ENCODE measurements around the gene ACO2. TPM values are rescaled to one million over a fixed set of nuclear protein-coding genes. Genes with fewer than 3 reads are reported as not detected.

The ACO2 gene
- total and polyA plus RNA-seq, 11 donors = 375 to 1,146 (median 739) TPM

DNA sequence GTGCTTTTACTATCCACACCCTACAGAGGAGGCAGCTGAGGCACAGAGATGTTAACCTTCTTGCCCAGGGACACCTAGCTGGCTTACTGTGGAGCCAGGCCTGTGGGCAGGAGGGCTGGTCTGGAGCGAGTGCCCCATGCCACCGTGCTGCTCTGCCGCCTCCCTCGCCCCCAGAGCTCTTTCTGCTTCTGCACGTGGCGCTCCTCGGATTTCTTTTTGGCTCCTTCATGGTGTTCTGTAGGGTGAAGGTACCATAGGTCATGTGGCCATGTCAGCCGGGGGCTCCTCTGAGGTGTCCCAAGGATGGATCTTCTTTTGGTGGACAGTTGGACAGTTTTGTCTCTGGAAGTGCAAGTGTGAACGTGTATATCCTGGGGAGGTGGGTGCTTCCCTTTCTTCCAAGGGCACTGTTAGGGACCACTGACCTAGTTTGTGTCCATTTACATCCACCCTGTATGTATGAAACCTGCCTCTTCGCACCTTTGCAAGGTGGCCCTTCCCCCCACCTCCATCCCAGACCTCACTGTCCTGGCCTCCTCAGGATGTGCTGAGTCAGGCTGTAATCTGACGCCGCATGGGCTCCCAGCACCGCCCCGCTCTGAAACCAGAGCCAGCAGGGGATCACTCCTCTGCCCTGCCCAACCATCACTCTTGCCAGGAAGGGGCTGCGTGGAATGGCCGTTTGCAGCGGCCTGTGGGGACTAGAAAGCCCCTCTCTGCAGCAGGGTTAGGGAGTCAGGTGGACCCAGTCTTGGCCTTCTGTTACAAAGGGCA, 43.7 kb downstream of the ACO2 start:
- 57 to 69% (median 62%) methylated on average over 16 to 17 of the region's 17 CpGs for WGBS, 4 donors
- Histone ChIP-seq H3K36me3 (peaks cover 0 to 95% (median 88%) of the 10 kb centered on the region in 9 donors), H3K4me3 (no peak overlapping the region), H3K4me1 (peaks cover 0 to 74% (median 29%) of the 10 kb centered on the region in 12 donors), H3K27ac (peak overlapping the region in 11 of 12 donors; percentile 14 to 89 (median 73)), H3K9me3 (no peaks in the 10 kb centered on the region), H3K27me3 (no peaks in the 10 kb centered on the region)
- DNase-seq (peak in 2 of 5 donors; percentile 60 to 68), ATAC-seq (peak; percentile 17 to 61 (median 56))
- no peak for TF ChIP-seq CTCF (IDR thresholded peaks at IDR 0.05)
- no peak for TF ChIP-seq POLR2A (IDR thresholded peaks at IDR 0.05)
- intact Hi-C loops (cut with DNase I) = loop anchor here in 1 of 10 donors (5.0 kb wide), 1 partner anchor 40 kb away; no protein-coding TSS in a partner anchor

GRCh38 chr22:41513391-41513790, 44.5 kb downstream of the ACO2 start:
- H3K27ac ChIP-seq = peak overlapping the region in 11 of 12 donors; percentile 14 to 89 (median 73)
- no peak for DNase-seq

GRCh38 chr22:41516462-41516861, 47.5 kb downstream of the ACO2 start:
- WGBS, 4 donors = 75 to 84% (median 82%) methylated on average over 8 of the region's 8 CpGs
- intact Hi-C loops (cut with DNase I) = loop anchor here in 8 of 10 donors (2.0 to 5.0 kb wide), 4 partner anchors 39 to 114 kb away; no protein-coding TSS in a partner anchor
- ATAC-seq (no peak), DNase-seq (no peak)
- Histone ChIP-seq H3K9me3 (no peaks in the 10 kb centered on the region), H3K4me3 (no peak overlapping the region), H3K27ac (peak overlapping the region in 4 of 12 donors; percentile 41 to 89 (median 64)), H3K4me1 (peaks cover 0 to 52% (median 25%) of the 10 kb centered on the region in 12 donors), H3K36me3 (peaks cover 0 to 96% (median 90%) of the 10 kb centered on the region in 9 donors), H3K27me3 (no peaks in the 10 kb centered on the region)
- TF ChIP-seq CTCF (IDR thresholded peaks at IDR 0.05) (no peak), POLR2A (IDR thresholded peaks at IDR 0.05) (no peak)

More at GRCh38 chr22:41513391-41513790, 44.5 kb downstream of the ACO2 start:
- H3K36me3 ChIP-seq = peaks cover 0 to 94% (median 86%) of the 10 kb centered on the region in 9 donors
- no peak overlapping the region for H3K4me3 ChIP-seq
- no peaks in the 10 kb centered on the region for H3K9me3 ChIP-seq
- H3K27me3 ChIP-seq = no peaks in the 10 kb centered on the region
- ATAC-seq = peak in 2 of 4 donors; percentile 17
- TF ChIP-seq POLR2A (IDR thresholded peaks at IDR 0.05) (no peak), CTCF (IDR thresholded peaks at IDR 0.05) (no peak)
- WGBS, 4 donors = 55 to 67% (median 63%) methylated on average over 5 of the region's 5 CpGs
- intact Hi-C loops (cut with DNase I) = loop anchor here in 1 of 10 donors (5.0 kb wide), 1 partner anchor 41 kb away; no protein-coding TSS in a partner anchor
- peaks cover 0 to 74% (median 31%) of the 10 kb centered on the region in 12 donors for H3K4me1 ChIP-seq
